ENCODE measurements around the gene NAA35. TPM values are rescaled to one million over a fixed set of nuclear protein-coding genes. Genes with fewer than 3 reads are reported as not detected.

Gene NAA35
- total RNA-seq, 1 donor from 2014 or later = 33.0 TPM

DNA sequence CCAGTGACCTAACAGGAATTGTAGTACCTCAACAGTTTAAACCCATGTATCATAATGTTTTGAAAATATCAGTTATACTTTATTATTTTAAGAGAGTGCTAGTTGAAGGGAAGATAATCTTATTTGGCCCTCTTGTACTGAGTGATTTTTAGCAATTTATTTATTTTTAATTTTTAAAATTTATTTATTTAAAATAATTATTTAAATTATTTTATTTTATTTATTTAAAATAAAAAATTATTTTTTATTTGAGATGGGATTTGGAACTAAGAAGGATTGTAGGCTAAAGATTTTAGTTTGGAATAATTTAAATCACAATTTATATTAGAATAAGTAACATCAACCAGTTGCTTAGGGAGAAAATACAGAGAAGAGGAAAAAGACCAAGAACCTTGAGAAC, 54.2 kb downstream of the NAA35 start:
- H3K36me3 Mint-ChIP-seq (ENCODE audit: unreplicated experiment) = peaks cover 4% of the 10 kb centered on the region
- no peak overlapping the region for H3K4me3 Mint-ChIP-seq (ENCODE audit: unreplicated experiment)

DNA sequence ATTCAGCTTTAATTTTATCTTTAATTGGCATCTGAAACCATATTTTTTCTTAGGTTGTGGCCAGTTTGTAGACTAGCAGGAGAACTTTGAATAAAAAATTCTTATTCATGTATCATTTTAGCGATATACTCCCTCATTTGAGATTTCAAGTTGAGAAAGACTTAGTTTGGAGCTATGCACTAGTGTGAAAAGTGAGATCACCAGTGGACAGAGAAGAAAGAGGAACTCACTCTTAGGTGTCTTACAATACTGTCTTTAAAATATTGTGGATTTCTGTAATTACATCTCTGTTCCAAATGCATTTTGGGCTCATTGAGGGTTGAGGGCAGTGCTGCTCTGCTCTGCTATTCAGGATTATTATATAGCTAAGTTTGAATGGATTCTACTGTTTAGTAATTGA, 54.7 kb downstream of the NAA35 start:
- TF ChIP-seq, protein P1, sequence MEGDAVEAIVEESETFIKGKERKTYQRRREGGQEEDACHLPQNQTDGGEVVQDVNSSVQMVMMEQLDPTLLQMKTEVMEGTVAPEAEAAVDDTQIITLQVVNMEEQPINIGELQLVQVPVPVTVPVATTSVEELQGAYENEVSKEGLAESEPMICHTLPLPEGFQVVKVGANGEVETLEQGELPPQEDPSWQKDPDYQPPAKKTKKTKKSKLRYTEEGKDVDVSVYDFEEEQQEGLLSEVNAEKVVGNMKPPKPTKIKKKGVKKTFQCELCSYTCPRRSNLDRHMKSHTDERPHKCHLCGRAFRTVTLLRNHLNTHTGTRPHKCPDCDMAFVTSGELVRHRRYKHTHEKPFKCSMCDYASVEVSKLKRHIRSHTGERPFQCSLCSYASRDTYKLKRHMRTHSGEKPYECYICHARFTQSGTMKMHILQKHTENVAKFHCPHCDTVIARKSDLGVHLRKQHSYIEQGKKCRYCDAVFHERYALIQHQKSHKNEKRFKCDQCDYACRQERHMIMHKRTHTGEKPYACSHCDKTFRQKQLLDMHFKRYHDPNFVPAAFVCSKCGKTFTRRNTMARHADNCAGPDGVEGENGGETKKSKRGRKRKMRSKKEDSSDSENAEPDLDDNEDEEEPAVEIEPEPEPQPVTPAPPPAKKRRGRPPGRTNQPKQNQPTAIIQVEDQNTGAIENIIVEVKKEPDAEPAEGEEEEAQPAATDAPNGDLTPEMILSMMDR (IDR thresholded peaks at IDR 0.05; ENCODE audit: partially characterized antibody, unreplicated experiment) = no peak
- no peak overlapping the region for H3K4me3 Mint-ChIP-seq (ENCODE audit: unreplicated experiment)
- H3K27ac Mint-ChIP-seq (ENCODE audit: unreplicated experiment) = no peak overlapping the region
- H3K9me3 Mint-ChIP-seq (ENCODE audit: unreplicated experiment) = no peaks in the 10 kb centered on the region
- no peaks in the 10 kb centered on the region for H3K4me1 Mint-ChIP-seq (ENCODE audit: low read depth, unreplicated experiment)
- H3K36me3 Mint-ChIP-seq (ENCODE audit: unreplicated experiment) = peaks cover 8% of the 10 kb centered on the region
- DNase-seq = no peak
- peaks cover under 1% of the 10 kb centered on the region for H3K27me3 Mint-ChIP-seq (ENCODE audit: unreplicated experiment)

More for the DNA sequence above, 54.2 kb downstream of the NAA35 start:
- Mint-ChIP-seq H3K27ac (ENCODE audit: unreplicated experiment) (no peak overlapping the region), H3K27me3 (ENCODE audit: unreplicated experiment) (peaks cover 2% of the 10 kb centered on the region), H3K4me1 (ENCODE audit: low read depth, unreplicated experiment) (peaks cover under 1% of the 10 kb centered on the region), H3K9me3 (ENCODE audit: unreplicated experiment) (no peaks in the 10 kb centered on the region)
- TF ChIP-seq, protein P1 (IDR thresholded peaks at IDR 0.05; ENCODE audit: partially characterized antibody, unreplicated experiment) = no peak
- DNase-seq = no peak

DNA sequence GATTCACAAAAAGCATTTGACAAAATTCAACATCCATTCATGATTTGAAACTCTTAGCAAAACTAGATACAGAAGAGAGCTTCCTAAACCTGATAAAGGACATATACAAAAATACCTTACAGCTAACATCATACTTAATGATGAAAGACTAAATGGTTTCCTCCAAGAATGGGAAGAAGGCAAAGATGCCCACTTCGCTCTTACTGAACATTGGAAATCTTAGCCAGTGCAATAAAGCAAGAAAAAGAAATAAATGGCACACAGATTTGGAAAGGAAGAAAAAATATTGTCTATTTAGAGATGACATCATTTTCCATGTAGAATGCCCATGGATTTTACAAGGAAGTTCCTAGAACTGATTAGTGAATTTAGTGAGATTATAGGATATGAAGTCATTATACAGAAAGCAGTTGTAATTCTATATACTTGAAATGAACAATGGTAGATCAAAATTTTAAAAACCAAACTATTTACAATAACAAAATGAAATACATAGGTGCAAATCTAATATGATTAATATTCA, 64.4 kb downstream of the NAA35 start:
- no peaks in the 10 kb centered on the region for H3K4me1 Mint-ChIP-seq (ENCODE audit: low read depth, unreplicated experiment)
- no peak for DNase-seq

DNA sequence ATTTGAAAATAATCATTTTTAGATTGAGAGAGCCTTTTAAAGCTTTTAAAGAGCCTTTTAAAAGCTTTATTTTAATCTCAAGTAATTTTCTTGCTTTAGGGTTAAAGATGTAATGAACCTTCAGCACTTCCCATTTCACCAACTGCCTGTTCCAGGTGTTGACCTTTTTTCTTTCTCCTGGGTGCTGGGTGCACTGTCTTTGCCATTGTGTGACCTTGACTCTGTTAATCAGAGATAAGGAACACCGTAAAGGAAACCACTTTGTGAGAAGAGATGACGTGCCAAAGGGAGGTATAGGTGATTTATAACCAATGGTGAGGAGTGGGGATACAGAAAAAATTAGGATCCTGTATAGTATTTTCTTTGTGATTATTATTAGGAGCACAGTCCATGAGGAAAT, 68.2 kb downstream of the NAA35 start:
- TF ChIP-seq, protein P1 (IDR thresholded peaks at IDR 0.05; ENCODE audit: partially characterized antibody, unreplicated experiment) = no peak
- Mint-ChIP-seq H3K27ac (ENCODE audit: unreplicated experiment) (no peak overlapping the region), H3K9me3 (ENCODE audit: unreplicated experiment) (no peaks in the 10 kb centered on the region), H3K4me1 (ENCODE audit: low read depth, unreplicated experiment) (no peaks in the 10 kb centered on the region), H3K27me3 (ENCODE audit: unreplicated experiment) (peaks cover 2% of the 10 kb centered on the region), H3K4me3 (ENCODE audit: unreplicated experiment) (no peak overlapping the region), H3K36me3 (ENCODE audit: unreplicated experiment) (peaks cover 25% of the 10 kb centered on the region)
- DNase-seq = no peak

More for the DNA sequence above, 64.4 kb downstream of the NAA35 start:
- Mint-ChIP-seq H3K27ac (ENCODE audit: unreplicated experiment) (no peak overlapping the region), H3K27me3 (ENCODE audit: unreplicated experiment) (peaks cover 2% of the 10 kb centered on the region), H3K36me3 (ENCODE audit: unreplicated experiment) (peaks cover 41% of the 10 kb centered on the region), H3K4me3 (ENCODE audit: unreplicated experiment) (no peak overlapping the region), H3K9me3 (ENCODE audit: unreplicated experiment) (no peaks in the 10 kb centered on the region)
- TF ChIP-seq, protein P1 (IDR thresholded peaks at IDR 0.05; ENCODE audit: partially characterized antibody, unreplicated experiment) = no peak

DNA sequence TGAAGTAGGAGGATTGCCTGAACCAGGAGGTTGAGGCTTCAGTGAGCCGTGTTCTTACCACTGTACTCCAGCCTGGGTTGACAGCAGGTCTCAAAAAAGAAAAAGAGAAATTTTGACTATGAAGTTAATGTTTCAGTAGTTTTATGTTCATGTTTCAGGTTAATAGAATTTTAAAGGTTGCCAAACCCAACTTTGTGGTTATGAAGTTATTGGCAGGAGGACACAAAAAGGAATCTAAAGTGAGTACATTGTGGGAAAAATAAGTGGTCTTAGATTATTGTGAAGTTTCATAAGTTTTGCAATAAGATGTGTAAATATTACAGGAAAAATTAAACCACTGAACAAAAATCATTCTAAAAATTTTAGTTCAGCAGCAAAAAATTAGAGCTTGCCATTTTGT, 79.8 kb downstream of the NAA35 start:
- H3K27me3 Mint-ChIP-seq (ENCODE audit: unreplicated experiment) = peaks cover 1% of the 10 kb centered on the region
- H3K27ac Mint-ChIP-seq (ENCODE audit: unreplicated experiment) = no peak overlapping the region
- no peaks in the 10 kb centered on the region for H3K36me3 Mint-ChIP-seq (ENCODE audit: unreplicated experiment)
- no peak overlapping the region for H3K4me3 Mint-ChIP-seq (ENCODE audit: unreplicated experiment)
- H3K4me1 Mint-ChIP-seq (ENCODE audit: low read depth, unreplicated experiment) = peaks cover 8% of the 10 kb centered on the region
- H3K9me3 Mint-ChIP-seq (ENCODE audit: unreplicated experiment) = peaks cover 8% of the 10 kb centered on the region
- TF ChIP-seq, protein P1 (IDR thresholded peaks at IDR 0.05; ENCODE audit: partially characterized antibody, unreplicated experiment) = no peak
- DNase-seq = no peak
